GM19023 (cell line): ENCODE results near the gene FMNL3.
"Not testable (repeated sequence)": the region's sequence is repeated elsewhere in the genome, so short reads cannot be mapped to it uniquely, and the experiment has no call there.

Experiments
- ATAC-seq: cut with Tn5 transposase; IDR thresholded peaks from one replicate; pipeline ENCODE4 v1.9.1; 2021; ENCODE audit warnings: mild to moderate bottlenecking, moderate library complexity; ENCODE audit not compliant: unreplicated experiment

Gene FMNL3

DNA sequence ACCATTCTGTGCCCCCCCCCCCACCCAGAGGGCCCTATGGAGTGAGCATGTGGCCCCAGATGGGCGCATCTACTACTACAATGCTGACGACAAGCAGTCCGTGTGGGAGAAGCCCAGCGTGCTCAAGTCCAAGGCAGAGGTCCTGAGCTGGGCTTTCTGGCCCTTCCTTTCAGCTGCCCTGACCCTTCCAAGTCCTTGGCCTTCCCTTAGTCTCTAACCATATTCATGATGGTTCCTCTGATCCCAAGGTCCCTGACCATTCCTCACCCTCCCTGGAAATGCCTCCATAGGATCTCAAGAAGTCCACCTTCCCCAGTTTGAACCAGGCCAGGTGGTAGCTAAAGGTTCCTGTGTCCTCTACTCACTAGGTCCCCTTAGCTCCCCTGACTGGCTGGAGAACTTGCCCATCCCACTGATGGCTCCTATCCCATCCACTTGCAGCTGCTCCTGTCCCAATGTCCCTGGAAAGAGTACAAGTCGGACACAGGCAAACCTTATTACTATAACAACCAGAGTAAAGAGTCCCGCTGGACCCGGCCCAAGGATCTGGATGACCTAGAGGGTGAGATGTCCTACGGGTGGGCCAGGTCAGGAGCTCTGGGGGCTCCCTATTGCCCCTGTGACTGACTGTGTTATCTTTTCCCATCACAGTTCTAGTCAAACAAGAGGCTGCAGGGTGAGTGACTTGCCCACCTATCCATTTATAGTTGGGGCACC is 74.1 kb downstream of the FMNL3 start:
- no peak for ATAC-seq

GRCh38 chr12:49632401-49632800 is 74.8 kb downstream of the FMNL3 start:
- ATAC-seq, result no peak

DNA sequence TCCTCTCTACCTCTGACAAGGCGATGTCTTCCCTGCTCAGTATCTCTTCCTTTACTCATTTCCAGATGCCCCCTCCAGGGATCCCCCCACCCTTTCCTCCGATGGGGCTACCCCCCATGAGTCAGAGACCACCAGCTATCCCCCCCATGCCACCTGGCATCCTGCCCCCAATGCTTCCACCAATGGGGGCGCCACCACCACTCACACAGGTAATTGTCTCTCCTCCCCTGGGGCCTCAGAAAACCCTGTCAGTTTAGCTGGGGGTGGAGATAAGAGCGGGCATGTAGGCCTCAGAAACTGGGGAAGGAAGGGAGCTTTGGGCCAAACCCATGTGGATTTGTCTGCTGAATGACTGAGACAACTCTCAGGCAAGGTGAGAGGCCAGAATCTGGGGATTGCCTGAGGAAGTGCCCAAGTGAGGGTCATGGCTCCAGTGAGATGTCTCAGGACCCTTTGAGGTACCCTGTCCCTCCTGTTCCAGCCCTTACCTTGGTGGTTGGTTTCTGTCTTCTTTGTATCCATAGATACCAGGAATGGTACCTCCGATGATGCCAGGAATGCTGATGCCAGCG is 75.8 kb downstream of the FMNL3 start:
- ATAC-seq, result no peak

- ATAC-seq, result no peak
These were observed 79.3 kb downstream of the FMNL3 start for GRCh38 chr12:49627752-49628360.

DNA sequence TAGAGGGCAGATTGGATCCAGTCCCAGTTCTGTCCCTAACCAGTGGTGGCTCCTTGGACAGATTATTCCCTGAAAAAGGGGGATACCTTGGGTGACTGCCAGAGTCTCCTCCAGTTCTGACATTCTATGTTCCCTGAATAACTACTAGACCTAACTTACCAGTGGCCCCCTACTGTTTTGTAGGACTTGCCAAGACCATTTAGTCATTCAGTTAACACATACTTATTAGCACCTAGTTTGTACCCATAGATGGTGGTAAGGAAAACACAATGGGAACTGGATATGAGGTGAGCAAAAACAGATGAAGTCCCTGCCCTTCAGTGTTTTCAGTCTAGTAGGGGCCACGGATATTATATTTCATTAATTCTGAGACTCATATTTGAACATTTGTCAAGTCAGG is 80.4 kb downstream of the FMNL3 start:
- no peak for ATAC-seq

- no peak for ATAC-seq
These were observed 80.9 kb downstream of the FMNL3 start for GRCh38 chr12:49626169-49626835.

DNA sequence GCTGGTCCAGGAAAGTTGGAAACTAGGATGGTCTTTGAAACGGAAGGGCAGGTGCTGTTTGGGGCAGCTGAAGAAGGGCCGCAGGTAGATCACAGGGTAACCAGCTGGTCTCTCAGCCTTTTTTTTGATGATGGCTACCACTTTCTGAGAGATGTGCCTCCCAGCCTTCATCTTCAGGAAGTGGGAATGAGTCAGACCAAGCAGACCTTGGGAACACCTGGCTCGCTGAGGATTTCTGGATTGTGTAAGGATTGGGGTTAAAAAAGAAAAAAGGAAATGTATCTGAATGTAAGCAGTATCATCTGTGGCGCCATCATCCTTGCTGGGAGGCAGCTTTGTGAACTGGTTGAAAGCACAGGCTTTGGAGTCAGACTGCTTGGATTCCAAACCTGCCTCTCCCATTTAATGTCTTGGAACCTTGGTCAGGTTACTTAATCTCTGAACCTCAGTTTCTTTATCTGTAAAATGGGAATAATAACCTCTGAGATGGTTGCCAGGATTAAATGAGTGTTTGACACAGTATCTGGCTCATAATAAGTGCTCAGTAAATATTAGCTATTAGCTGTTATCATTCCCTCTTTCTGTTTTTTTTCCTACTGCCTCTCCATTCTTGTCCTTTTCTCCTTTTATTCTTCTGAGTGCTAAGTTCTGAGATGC is 82.2 kb downstream of the FMNL3 start:
- ATAC-seq, result no peak

DNA sequence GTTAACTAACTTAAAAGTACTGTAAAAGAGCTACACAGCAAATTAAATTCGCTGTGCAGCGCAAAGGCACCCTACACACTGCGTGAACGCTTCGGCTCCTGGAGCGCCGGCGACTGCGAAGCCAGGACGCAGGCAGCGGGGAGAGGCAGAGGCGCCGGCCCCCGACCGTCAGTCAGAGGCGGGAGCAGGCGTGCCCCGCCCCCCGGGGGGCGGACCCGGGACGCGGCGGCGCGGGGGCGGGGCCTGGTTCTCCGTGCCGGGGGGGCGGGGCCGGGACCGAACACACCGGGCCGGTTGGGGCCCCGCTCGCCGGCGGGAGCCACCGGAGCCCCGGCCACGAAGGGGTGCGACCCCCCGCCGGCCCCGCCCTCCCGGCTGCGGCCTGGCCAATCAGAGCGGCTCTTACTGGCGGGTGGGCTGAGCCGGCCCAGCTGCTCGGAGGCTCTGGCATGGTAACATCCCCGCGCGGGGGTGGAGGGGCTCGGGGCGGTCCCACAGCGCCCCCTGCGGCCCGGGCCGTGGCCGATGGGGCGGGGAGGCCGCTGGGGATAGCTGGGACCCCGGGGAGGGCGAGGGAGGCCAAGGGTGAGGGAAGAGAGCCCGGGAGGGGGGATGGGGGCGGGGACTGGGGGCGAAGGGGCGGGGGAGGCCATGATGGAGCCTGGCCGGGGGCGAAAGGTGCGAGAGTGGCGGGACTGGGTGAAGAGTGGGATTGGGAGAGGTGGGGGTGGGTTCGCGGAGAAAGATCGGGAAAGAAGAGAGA is 83.9 kb downstream of the FMNL3 start, which contains the start of gene PRPF40B:
PRPF40B (plus strand) TSS at position 420 of the 763 bp plus-strand sequence; CDS start at position 450, 30 bp downstream.
- peak; percentile 81 for ATAC-seq

DNA sequence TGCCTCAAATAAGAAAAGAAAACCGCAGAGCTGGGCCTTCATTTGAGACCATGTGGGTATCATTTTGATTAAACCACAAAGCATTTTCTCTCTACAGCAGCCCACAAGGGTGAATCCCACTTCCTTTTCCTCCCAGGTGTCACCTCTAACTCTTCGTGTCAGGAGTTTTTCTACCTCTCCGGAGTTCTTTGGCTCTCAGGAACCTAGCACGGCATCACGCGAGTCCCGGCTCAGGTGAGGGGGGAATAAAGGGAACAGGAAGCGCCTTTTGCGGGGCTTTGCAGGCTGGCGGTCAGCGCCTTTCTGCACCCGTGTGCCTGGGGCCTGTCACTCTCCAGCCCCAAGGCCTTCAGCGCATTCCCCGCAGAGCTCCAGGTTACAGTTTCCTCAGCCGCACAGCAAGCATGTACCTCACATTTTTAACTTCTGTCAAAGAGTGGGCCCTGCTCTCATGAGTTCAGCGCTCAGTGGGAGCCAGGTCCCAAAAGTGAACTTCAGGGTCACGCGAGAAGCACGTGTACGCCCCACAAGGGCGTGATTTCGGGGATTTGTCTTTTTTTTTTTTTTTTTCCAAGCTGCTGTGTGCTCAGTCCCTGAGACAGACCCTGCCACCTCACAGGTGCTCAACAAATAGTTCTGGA is 84.6 kb downstream of the FMNL3 start:
- ATAC-seq, result peak; percentile 33

DNA sequence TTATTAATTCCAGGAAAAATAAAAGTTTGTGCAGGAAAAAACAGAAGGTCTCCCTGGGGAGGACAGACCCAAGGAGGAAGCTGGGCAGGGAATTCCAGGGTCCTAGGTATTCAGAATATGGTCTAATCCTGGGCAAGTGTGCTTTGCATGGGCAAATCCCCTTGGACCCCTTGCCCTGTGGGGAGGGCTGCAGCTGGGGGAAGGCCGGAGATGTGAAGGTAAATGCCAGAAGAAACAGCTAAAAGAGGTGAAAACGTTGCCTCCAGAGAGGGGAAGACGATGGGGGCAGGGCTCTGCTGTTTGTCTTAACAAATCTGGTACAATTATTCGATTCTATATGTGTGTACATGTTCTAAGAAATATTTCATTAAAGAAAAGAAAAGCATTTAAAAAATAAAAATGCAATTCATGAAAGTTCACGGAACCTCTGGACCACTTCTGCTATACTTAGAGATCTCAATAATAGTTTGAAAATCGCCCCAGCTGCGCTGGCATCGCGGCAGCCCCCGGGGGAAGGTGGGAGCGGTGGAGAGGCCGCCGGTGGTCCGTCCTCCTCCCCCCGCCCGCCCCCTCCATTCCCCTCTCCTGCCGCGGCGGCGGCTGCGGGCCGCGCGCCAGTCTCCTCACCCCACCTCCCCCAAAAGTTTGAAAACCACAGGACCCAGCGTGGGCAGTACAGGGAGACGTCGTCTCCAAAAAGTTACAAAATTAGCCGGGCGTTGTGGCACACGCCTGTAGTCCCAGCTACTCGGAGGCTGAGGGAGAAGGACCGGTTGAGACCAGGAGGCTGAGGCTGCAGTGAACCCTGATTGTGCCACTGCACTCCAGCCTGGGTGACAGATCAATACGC is 85.3 kb downstream of the FMNL3 start:
- ATAC-seq, result no peak

DNA sequence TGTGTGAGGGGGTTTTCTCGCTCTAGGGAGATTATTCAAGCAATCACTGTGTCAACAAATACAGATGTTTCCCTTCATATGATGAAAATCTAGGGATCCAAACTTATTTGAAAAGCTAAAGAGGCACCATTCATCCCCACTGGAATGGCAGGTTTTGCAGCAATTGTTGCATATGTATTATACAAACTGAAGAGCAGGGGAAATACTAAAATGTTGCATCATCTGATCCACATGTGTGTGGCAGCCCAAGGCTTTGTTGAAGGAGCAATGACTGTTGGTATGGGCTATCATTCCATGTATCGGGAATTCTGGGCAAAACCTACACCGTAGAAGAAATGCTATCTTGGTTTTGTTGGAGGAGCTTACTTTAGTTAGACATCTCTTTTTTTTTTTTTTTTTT is 87.9 kb downstream of the FMNL3 start:
- no peak for ATAC-seq

DNA sequence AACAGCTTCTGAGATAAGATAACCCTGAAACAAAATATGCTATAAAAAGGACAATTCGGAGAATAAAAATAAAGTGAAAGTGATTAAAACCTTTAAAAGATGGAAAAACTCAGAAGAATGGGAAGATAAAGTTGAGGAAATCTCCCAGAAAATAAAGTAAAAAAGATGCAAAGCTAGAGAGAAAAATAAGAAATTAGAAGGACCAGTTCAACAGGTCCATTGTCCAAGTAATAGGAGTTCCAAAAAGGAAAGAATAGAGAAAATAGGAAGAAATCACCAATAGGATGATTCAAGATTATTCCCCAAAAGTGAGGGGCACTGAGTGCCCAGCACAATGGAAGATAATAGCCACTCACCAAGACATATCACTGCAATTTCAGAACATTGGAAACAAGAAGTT is 88.6 kb downstream of the FMNL3 start:
- ATAC-seq, result no peak

- no peak for ATAC-seq
These were observed 90.5 kb downstream of the FMNL3 start for GRCh38 chr12:49616533-49617219.

DNA sequence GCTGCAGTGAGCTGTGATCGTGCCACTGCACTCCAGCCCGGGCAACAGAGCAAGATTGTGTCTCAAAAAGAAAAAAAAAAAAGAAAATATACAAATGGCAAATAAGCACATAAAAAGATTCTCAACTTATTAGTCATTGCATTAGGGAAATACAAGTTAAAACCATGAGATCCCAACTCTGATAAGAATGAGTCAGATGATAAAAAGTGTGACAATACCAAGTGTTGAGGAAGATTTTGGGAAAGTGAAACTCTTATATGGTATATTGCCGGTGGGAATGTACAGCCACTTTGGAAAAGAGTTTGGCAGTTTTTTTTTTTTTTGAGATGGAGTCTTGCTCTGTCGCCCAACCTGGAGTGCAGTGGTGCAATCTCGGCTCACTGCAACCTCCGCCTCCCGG is 91.5 kb downstream of the FMNL3 start:
- no peak for ATAC-seq

GRCh38 chr12:49612210-49612609 is 95.0 kb downstream of the FMNL3 start:
- ATAC-seq, result no peak

- ATAC-seq, result not testable (repeated sequence)
These were observed 96.4 kb downstream of the FMNL3 start for GRCh38 chr12:49610785-49611184.

DNA sequence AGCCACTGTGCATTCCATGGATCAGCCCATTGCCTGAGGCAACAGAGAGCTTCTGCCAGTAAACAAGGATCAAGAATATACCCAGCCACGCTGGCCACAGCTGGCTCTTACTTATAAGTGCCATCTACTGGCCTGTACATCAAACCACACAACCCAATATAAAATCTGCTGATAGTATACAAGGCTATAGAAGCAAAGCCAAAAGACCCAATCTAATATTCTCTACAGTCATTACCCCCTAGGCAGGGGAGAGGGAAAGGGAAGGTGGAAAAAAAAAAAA is 97.4 kb downstream of the FMNL3 start:
- ATAC-seq, result no peak

DNA sequence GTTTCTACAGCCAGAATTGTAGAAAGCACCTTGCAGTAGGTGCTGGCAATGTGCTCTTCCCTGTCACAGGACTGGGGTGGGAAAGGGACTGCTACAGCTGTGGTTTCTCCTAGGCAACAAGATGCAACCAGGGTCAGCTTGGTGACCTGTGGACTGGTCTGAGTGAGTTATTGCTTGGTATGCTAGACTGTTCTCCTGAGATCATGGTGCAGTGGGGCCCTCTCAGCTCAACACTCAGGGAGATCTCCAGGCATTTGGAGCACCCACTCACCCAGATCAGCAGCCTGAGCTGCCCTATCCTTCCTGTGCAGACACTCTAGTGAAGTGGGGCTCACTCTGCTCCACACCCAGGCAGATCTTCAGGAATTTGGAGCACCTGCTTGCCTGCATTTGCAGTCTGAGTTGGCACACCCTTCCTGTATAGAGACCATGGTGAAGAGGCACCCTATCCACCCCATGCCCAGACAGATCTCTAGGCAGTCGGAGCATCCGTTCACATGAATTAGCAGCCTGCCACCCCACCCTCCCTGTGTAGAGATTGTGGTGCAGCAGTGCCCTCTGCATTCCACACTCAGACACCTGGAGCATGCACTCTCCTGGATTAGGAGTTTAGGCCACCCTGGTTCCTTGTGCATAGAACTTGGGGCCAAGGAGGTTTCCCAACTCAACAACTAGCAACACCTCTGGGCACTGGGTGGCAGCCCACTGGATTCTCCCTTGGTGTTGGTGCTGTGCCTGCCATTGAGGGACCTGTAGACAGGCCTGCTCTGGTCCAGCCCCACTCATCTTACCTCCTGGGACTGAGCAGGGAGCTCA is 97.9 kb downstream of the FMNL3 start:
- no peak for ATAC-seq
